Uterus (tissue), 4 donors: ENCODE data around the gene RIPOR2. TPM values are rescaled to one million over a fixed set of nuclear protein-coding genes. Genes with fewer than 3 reads are reported as not detected.
A peak's percentile ranks its signal among the peaks of the same experiment; 100 is the strongest.

ENCODE experiments used
- DNase-seq, 2 donors: peaks; one replicate each; pipeline ENCODE4 v3.0.0-alpha.2; 2019 to 2020
- H3K27ac ChIP-seq, 2 donors: fragments of 200-600 bp; sonication (generic); 1 replicate in 1 of 2; 2 replicates in 1 of 2; pipeline ENCODE4 v1.5.1; 2016 to 2018
- H3K27me3 ChIP-seq, 2 donors: fragments of 200-600 bp; sonication (generic); one replicate each; pipeline ENCODE4 v1.5.1; 2018 to 2019; ENCODE audit warnings: control low read depth in 1 of 2
- H3K36me3 ChIP-seq, 2 donors: fragments of 200-600 bp; sonication (generic); one replicate each; pipeline ENCODE4 v1.5.1; 2019; ENCODE audit warnings: control low read depth in 1 of 2
- H3K4me1 ChIP-seq, 2 donors: fragments of 200-600 bp; sonication (generic); one replicate each; pipeline ENCODE4 v1.5.1; 2018 to 2019; ENCODE audit warnings: control low read depth in 1 of 2
- H3K4me3 ChIP-seq, 2 donors: fragments of 200-600 bp; sonication (generic); 1 replicate in 1 of 2; 2 replicates in 1 of 2; pipeline ENCODE4 v1.5.1; 2018 to 2019; ENCODE audit warnings: mild to moderate bottlenecking in 1 of 2
- H3K9me3 ChIP-seq, 2 donors: fragments of 200-600 bp; sonication (generic); one replicate each; pipeline ENCODE4 v1.5.1; 2019; ENCODE audit warnings: control low read depth in 1 of 2
- POLR2A ChIP-seq, 2 donors: fragments of 450-650 bp; IDR thresholded peaks; one replicate each; pipeline ENCODE4 v1.6.1; 2016; ENCODE audit warnings: antibody characterized with exemption in 2 of 2, mild to moderate bottlenecking in 1 of 2, moderate library complexity in 1 of 2
- intact Hi-C: fragments of 100-400 bp; cut with DNase I; formaldehyde crosslinking; loops from one replicate; pipeline ENCODE4 v1.15.1; 2023; ENCODE audit warnings: low total_unique reads
- total RNA-seq, 4 donors: library from RNA; depleted of rRNA in 3 of 4; stranded (reverse); fragments of >200 nt in 3 of 4; gene quantifications; one replicate each; pipeline versions ENCODE4 v1.1.0 to v1.2.4, GENCODE V29; 2014 to 2023
- TF ChIP-seq, protein P1 (sequence below), 4 experiments: fragments of 200-600 bp in 2 of 4; fragments of 450-650 bp in 2 of 4; sonication (generic) in 2 of 4; IDR thresholded peaks; one replicate each; pipeline ENCODE4 v1.5.1; 2016 to 2019; ENCODE audit warnings: antibody characterized with exemption in 4 of 4, mild to moderate bottlenecking in 2 of 4, moderate library complexity in 1 of 4
- donor health status: DM: yes; HTN: yes; CAD: no.

The RIPOR2 gene
- total RNA-seq, 4 donors from 2014 or later = 29.0 to 106 (median 80.4) TPM

DNA sequence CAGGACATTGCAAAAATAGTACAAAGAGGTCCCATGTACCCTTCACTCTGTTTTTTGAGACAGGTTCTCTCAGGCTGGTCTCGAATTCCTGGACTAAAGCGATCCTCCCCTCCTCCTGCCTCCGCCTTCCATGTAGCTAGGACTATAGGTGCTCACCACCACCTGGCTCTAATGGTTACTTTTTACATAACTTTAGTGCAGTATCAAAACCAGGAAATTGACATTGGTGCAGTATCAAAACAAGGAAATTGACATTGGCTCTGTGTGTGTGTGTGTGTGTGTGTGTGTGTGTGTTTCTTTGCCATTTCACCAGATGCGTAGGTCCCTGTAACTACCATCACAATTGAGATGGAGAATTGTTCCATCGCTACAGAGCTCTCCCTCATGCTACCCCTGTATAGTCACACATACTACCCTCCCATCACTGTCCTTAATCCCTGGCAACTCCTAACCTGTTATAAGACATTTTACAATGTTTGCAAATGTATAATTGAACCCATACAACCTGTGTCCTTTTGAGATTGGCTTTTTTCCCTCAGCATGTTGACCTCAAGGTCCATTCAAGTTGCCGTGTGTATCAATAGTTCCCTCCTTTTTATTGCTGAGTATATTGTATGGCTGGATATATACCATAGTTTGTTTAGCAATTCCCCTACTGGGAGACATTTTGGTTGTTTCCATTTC, 28.3 kb upstream of the RIPOR2 start:
- H3K36me3 ChIP-seq = no peaks in the 10 kb centered on the region
- intact Hi-C loops = no loop called here
- no peak overlapping the region for H3K4me3 ChIP-seq
- H3K27ac ChIP-seq = peak overlapping the region in 1 of 2 donors; percentile 85
- no peaks in the 10 kb centered on the region for H3K27me3 ChIP-seq
- no peaks in the 10 kb centered on the region for H3K9me3 ChIP-seq
- TF ChIP-seq, protein P1, sequence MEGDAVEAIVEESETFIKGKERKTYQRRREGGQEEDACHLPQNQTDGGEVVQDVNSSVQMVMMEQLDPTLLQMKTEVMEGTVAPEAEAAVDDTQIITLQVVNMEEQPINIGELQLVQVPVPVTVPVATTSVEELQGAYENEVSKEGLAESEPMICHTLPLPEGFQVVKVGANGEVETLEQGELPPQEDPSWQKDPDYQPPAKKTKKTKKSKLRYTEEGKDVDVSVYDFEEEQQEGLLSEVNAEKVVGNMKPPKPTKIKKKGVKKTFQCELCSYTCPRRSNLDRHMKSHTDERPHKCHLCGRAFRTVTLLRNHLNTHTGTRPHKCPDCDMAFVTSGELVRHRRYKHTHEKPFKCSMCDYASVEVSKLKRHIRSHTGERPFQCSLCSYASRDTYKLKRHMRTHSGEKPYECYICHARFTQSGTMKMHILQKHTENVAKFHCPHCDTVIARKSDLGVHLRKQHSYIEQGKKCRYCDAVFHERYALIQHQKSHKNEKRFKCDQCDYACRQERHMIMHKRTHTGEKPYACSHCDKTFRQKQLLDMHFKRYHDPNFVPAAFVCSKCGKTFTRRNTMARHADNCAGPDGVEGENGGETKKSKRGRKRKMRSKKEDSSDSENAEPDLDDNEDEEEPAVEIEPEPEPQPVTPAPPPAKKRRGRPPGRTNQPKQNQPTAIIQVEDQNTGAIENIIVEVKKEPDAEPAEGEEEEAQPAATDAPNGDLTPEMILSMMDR (IDR thresholded peaks at IDR 0.05) = no peak
- no peak for TF ChIP-seq POLR2A (IDR thresholded peaks at IDR 0.05)
- H3K4me1 ChIP-seq = peaks cover 0 to 4% of the 10 kb centered on the region in 2 donors
- DNase-seq = no peak

DNA sequence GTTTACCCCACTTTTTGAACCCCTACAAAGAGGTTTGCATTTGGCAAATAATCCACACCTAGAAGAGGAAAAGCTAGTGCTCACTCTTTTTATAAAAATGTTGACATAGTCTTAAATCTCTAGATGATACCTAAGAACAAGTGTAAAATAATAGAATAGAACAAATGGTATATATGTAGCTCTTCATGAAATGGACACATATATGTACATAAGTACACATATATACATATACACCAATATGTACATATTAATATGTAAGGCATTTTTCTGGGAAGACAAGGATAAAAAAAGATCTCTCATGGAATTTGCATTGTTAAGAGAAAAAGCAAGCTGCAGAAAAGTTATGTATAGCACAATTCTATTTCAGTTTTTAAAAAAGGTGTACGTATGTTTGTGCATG, 27.6 kb upstream of the RIPOR2 start:
- H3K4me1 ChIP-seq = peaks cover 0 to 4% of the 10 kb centered on the region in 2 donors
- intact Hi-C loops = no loop called here
- H3K27ac ChIP-seq = peak overlapping the region in 1 of 2 donors; percentile 85
- H3K4me3 ChIP-seq = no peak overlapping the region
- no peaks in the 10 kb centered on the region for H3K27me3 ChIP-seq
- no peaks in the 10 kb centered on the region for H3K9me3 ChIP-seq
- H3K36me3 ChIP-seq = no peaks in the 10 kb centered on the region
- DNase-seq = no peak
- no peak for TF ChIP-seq POLR2A (IDR thresholded peaks at IDR 0.05)
- TF ChIP-seq, protein P1 (IDR thresholded peaks at IDR 0.05) = no peak

DNA sequence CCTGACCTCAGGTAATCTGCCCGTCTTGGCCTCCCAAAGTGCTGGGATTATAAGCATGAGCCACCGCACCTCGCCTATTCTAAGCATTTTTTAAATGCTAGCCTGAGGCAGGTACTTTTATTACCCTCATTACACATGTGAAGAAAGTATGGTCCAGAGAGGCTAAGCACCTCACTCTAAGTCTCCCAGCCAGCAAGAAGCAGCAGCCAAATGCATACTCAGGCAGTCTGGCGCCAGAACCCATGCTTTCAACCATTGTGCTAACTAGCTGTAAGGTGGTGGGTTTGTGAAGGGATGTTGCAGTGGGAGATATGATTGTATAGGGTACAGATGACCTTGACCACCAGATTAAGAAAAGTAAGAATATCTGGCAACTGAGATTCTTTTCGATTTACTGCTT, 26.1 kb upstream of the RIPOR2 start:
- Histone ChIP-seq H3K36me3 (no peaks in the 10 kb centered on the region), H3K4me1 (peaks cover 0 to 4% of the 10 kb centered on the region in 2 donors), H3K4me3 (no peak overlapping the region), H3K27ac (peak overlapping the region; percentile 85 to 87), H3K9me3 (no peaks in the 10 kb centered on the region), H3K27me3 (no peaks in the 10 kb centered on the region)
- TF ChIP-seq POLR2A (IDR thresholded peaks at IDR 0.05) = no peak
- TF ChIP-seq, protein P1 (IDR thresholded peaks at IDR 0.05) = no peak
- intact Hi-C loops = no loop called here
- no peak for DNase-seq

DNA sequence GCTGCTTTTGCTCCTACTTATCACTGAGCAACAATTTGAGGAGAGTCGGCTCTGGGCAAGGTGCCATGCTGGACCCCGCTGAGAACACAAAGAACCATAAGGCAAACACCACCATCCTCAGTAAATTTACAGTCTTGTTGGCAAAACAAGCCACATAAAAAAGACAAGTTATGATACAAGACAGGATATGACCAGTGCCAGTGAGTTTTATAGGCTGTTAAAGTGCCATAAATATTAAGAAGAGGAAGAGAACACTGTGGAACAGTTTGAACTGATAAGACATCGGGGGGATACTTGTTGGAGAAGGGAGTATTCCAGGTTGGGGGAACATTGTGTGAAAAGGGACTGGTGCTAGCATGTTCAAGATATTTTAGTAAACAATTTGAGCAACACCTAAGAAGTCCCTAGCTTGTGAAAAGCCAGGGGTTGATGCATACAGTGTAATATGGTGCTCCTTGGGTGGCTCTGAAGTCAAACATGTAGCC, 25.3 kb upstream of the RIPOR2 start:
- Histone ChIP-seq H3K9me3 (no peaks in the 10 kb centered on the region), H3K4me1 (peaks cover 0 to 4% of the 10 kb centered on the region in 2 donors), H3K27me3 (no peaks in the 10 kb centered on the region), H3K4me3 (no peak overlapping the region), H3K27ac (peak overlapping the region; percentile 85 to 87), H3K36me3 (no peaks in the 10 kb centered on the region)
- no peak for TF ChIP-seq POLR2A (IDR thresholded peaks at IDR 0.05)
- TF ChIP-seq, protein P1 (IDR thresholded peaks at IDR 0.05) = no peak
- peak; percentile 78 to 94 for DNase-seq
- intact Hi-C loops = no loop called here

DNA sequence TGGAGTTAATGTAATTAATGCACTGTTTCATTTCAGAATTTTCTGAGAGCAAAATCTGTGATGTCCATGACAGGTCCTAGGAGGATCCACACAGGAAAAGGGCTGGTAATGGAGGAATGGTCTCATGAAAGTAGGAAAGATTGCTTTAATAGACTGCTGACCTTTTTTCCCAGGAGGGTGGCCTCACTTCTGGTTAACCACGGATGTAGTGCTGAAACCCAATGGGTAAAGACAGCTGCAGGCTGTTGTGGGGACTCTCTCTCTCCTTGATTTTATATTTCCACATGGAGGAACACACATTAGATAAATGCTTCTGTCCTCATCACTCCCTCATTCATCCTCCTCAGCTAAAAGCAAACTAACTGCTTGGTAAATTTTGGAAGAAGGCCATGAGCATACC, 23.6 kb upstream of the RIPOR2 start:
- Histone ChIP-seq H3K4me3 (no peak overlapping the region), H3K36me3 (no peaks in the 10 kb centered on the region), H3K27ac (peak overlapping the region in 1 of 2 donors; percentile 85), H3K9me3 (no peaks in the 10 kb centered on the region), H3K4me1 (peaks cover 0 to 4% of the 10 kb centered on the region in 2 donors), H3K27me3 (no peaks in the 10 kb centered on the region)
- TF ChIP-seq, protein P1 (IDR thresholded peaks at IDR 0.05) = no peak
- TF ChIP-seq POLR2A (IDR thresholded peaks at IDR 0.05) = no peak
- intact Hi-C loops = no loop called here
- no peak for DNase-seq
